Measurements from ENCODE around the gene GABRE. TPM values are rescaled to one million over a fixed set of nuclear protein-coding genes. Genes with fewer than 3 reads are reported as not detected.

Gene GABRE
- total and polyA plus RNA-seq, 2 of the 13 experiments (the other 11 are each of a cell fraction or from before 2014, with no cell fraction given): 12.2 to 66.2 TPM

GRCh38 chrX:151962034-151962433 is 12.4 kb downstream of the GABRE start:
- Histone ChIP-seq H4K20me1 (ENCODE audit: insufficient read depth, low read length) (no peaks in the 10 kb centered on the region), H3K36me3 (replicated peaks in 1 of 2; ENCODE audit: control insufficient read depth in 1 of 2, insufficient read depth in 2 of 2, low read length in 2 of 2) (peaks cover 5 to 12% of the 10 kb centered on the region in 2 experiments; a peak in 4 of 5 replicates), H3K79me2 (ENCODE audit: insufficient read depth, low read length) (no peaks in the 10 kb centered on the region), H3K9me3 (ENCODE audit: low read length) (no peaks in the 10 kb centered on the region), H2AFZ (ENCODE audit: low read length) (no peak overlapping the region), H3K27ac (ENCODE audit: extremely low read length, insufficient read depth, low read length) (no peak overlapping the region), H3K4me3 (replicated peaks in 1 of 3; ENCODE audit: insufficient read depth in 1 of 3, low read depth in 2 of 3, low read length in 3 of 3) (no peak overlapping the region), H3K4me1 (ENCODE audit: insufficient read depth, low read length) (no peaks in the 10 kb centered on the region), H3K9ac (ENCODE audit: insufficient read depth, low read depth, low read length) (no peak overlapping the region), H3K27me3 (ENCODE audit: control insufficient read depth in 1 of 2, insufficient read depth in 2 of 2, low read length in 2 of 2) (no peaks in the 10 kb centered on the region), H3K4me2 (ENCODE audit: low read depth, low read length) (no peak overlapping the region)
- ChIA-PET POLR2A (no interaction called here), CTCF (ENCODE audit: low intra/inter-chr PET ratio, low total read pairs) (no interaction called here)
- WGBS (ENCODE audit: low lambda C conversion rate): 97% methylated on average over 4 of the region's 5 CpGs
- no peak for FAIRE-seq
- BruUV-seq (replicated peaks): no TSS peak
- no peak for DNase-seq (ENCODE audit: low spot score)
- ATAC-seq: no peak
- in situ Hi-C loops (cut with HindIII; ENCODE audit: extremely low pct_ligation_motif_present, low pct_unique_long_range_greater_than_20kb) (no loop called here), intact Hi-C loops (cut with micrococcal nuclease; ENCODE audit: unreplicated experiment) (no loop called here)
- no peak for TF ChIP-seq AGO2 (optimal IDR thresholded peaks at IDR 0.05; ENCODE audit: low read depth, low read length)
- no peak for TF ChIP-seq ZNF432 (CRISPR knock-in tag; IDR thresholded peaks at IDR 0.05; ENCODE audit: borderline replicate concordance)
- TF ChIP-seq PRDM10 (CRISPR knock-in tag; IDR thresholded peaks at IDR 0.05; ENCODE audit: low read depth): no peak
- no peak for TF ChIP-seq RORA (CRISPR knock-in tag; IDR thresholded peaks at IDR 0.05)
- TF ChIP-seq ZFAT (CRISPR knock-in tag; conservative IDR thresholded peaks at IDR 0.05): no peak
- no peak for TF ChIP-seq ATRX (CRISPR knock-in tag; IDR thresholded peaks at IDR 0.05; ENCODE audit: borderline replicate concordance)
- TF ChIP-seq FOXP4 (CRISPR knock-in tag; IDR thresholded peaks at IDR 0.05): no peak
- TF ChIP-seq SNAPC5 (CRISPR knock-in tag; IDR thresholded peaks at IDR 0.05; ENCODE audit: borderline replicate concordance): no peak
- no peak for TF ChIP-seq ZNF350 (CRISPR knock-in tag; IDR thresholded peaks at IDR 0.05; ENCODE audit: borderline replicate concordance, low read depth)
- TF ChIP-seq EZH2 (conservative IDR thresholded peaks at IDR 0.05; ENCODE audit: low read depth, low read length): no peak
- TF ChIP-seq CHD4 (IDR thresholded peaks at IDR 0.05; ENCODE audit: borderline replicate concordance, low read length): no peak
- TF ChIP-seq ZFP90 (CRISPR knock-in tag; IDR thresholded peaks at IDR 0.05; ENCODE audit: borderline replicate concordance): no peak
- no peak for TF ChIP-seq ZEB1 (IDR thresholded peaks at IDR 0.05; ENCODE audit: insufficient replicate concordance, low read depth)
- no peak for TF ChIP-seq ZNF337 (CRISPR knock-in tag; IDR thresholded peaks at IDR 0.05; ENCODE audit: borderline replicate concordance, low read depth)
- no peak for TF ChIP-seq BATF2 (CRISPR knock-in tag; IDR thresholded peaks at IDR 0.05)
- TF ChIP-seq GLI4 (CRISPR knock-in tag; IDR thresholded peaks at IDR 0.05; ENCODE audit: borderline replicate concordance): no peak
- TF ChIP-seq ZBTB34 (CRISPR knock-in tag; IDR thresholded peaks at IDR 0.05): no peak
- no peak for TF ChIP-seq ZNF678 (CRISPR knock-in tag; IDR thresholded peaks at IDR 0.05)

Measured in HepG2 (cell line).